Activated CD4-positive, alpha-beta T cell treated with anti-CD3 and anti-CD28 coated beads, Interleukin-10, Interleukin-2, amounts not matched to agents 100 ng/mL and 50 ng/mL, durations not matched to agents 16 hours and 8 hours (primary cell): ENCODE results near the gene MPZL2.

ENCODE experiments used
- DNase-seq: peaks from one replicate; pipeline ENCODE4 v3.0.0-alpha.2; 2020

Gene MPZL2

GRCh38 chr11:118283037-118283636 is 19.0 kb upstream of the MPZL2 start:
- no peak for DNase-seq

DNA sequence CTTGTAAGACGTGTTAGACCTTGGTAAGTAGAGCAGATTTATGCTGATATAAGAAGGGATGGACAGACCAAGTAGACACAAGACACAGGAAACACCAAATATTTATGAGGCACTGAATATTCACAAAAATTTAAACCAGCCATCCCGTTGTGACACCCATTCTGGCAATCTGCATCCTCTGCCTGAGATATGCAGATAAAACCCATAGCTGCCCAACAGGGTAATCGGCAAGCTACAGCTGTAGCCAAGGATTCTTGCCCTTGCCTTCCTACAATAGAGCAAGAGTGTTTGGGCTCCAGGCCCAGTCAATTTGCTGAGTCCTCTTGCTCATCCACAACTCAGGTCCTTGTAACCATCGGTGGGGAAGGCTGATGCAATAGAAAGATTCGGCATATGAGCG is 18.5 kb upstream of the MPZL2 start:
- DNase-seq, result no peak

DNA sequence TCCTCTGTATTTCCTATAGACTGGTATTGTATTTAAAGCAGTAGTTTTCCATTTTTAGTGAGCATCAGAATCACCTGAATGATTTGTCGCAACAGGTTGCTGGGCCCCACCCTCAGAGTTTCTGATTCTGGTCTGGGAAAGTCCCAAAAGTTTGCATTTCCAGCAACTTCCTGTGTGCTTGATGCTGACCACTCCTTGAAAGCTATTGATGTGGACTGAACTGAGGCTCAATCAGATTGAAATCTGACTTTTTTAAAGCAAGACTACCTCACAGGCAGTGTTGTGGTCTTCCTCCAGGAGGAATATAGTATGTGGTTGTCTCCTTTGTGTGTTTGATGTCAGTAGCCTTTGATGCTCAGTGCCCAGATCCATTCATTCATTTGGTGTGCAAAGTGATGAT is 17.2 kb upstream of the MPZL2 start:
- peak; percentile 48 for DNase-seq

GRCh38 chr11:118277312-118277711 is 13.2 kb upstream of the MPZL2 start:
- peak; percentile 45 for DNase-seq

GRCh38 chr11:118276422-118276821 is 12.3 kb upstream of the MPZL2 start:
- DNase-seq, result no peak

DNA sequence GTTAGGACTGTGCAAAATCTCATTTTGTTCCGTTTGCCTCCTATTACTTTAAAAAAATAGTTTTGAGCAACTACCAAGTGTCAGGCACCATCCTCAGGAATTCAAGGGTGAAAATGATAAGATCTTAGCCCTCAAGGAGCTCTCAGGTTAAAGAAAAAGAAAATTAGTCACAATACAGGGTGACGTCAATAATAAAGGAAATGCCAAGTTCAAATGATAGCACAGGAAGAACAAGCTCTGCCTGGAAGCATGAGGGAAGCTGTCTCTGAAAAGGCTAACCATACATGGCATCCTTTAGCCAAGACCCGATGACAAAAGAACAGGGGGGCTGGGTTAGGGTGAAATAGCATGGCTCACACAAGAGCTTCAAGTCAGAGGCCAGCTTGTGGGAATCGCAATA is 11.1 kb upstream of the MPZL2 start:
- DNase-seq, result no peak

GRCh38 chr11:118274186-118274585 is 10.1 kb upstream of the MPZL2 start:
- no peak for DNase-seq

GRCh38 chr11:118272001-118272400 is 7.9 kb upstream of the MPZL2 start:
- DNase-seq, result no peak

DNA sequence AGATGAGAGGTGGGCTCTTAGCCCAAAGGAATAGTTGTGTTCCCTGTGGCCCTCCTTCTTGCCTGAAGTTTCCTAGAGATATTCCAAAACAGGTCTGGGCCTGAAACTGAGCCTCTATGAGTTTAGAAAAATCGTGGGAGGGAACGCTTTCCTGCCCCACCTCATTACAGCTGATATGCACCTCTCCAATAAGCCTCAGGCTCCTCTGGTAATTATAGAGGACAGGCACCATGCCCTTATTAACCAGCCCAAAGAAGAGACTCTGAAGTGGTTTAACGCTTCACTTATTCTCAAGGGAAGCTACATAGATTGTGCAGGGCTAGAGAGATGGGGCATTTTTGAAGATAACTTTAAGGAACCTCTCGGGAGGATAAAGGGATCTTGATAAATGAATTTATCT is 3.4 kb upstream of the MPZL2 start:
- DNase-seq, result no peak

GRCh38 chr11:118265954-118266353 is 1.9 kb upstream of the MPZL2 start:
- no peak for DNase-seq

DNA sequence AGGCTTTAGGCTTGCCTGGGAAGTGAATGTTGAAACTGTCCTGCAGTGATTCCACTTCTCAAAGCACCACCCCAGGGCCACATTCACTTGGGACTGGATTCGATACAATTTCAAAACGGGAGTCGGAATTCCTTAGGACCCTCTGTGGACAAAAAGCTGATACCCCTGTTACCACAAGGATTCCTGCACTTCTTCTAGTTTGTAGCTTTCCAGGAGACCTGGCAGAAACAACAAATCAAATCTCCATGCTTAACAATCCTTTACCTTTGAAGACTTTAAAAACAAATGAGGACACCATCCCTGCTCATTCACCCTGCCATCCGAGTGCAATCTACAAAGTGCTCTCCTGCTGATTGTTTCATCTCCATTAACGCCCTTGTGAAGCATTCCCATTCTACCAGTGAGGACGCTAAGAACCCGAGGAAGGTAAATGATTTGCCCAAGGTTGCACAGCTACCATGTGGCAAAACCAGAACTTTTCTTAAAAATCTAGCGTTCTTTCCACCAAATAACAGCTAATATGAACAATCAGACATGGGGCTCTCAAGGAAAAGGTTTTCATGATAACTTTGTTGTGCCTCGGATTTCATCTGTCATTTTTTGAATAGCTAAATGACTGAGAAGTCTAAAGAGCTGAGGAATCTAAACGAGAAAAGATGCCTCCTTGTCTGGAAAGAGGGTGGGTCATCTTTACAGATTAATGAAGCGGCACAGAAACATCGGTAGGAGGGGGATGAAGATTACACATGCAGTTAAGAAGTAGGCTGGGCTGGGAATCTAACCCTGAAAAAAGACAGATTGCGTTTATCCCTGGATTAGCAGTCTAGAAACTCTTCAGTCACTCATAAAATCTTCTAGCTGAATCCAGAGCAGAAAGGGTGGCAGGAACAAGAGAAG is 720 bp upstream of the MPZL2 start:
- no peak for DNase-seq

DNA sequence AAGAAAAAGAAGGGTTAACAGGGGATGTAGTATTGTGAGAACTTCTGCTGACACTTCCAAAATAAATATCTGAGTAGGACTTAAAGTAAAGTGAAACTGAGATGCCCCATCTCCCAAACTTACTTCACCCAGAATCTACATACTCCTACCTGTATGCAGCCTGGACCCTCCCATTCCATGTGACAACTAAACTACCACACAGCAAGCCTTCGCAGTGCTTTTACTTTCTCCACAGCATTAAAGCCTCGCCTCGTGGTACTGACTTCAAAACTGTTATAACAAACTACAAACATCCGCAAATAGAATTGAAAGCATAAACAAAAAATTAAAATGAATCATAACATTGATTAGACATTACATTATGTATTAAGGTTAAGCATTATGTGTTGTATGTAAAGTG is 985 bp downstream of the MPZL2 start:
- DNase-seq, result no peak

DNA sequence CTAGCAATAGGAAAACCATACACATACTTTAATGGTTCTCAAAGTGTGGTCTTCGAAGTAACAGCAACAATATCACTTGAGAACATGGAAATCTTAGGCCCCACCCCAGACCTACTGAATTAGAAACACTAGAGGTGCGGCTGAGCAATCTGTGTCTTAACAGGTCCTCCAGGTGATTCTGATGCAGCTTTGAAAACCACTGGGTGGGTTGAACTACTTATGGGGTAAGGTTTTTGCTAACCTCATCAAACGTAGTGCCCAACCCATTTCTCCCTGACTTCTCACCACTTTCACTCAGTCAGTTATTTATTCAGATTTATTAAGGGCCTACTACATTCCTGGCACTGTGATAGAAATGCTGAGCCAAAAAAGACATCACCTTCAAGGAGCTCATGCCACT is 3.7 kb downstream of the MPZL2 start:
- no peak for DNase-seq

DNA sequence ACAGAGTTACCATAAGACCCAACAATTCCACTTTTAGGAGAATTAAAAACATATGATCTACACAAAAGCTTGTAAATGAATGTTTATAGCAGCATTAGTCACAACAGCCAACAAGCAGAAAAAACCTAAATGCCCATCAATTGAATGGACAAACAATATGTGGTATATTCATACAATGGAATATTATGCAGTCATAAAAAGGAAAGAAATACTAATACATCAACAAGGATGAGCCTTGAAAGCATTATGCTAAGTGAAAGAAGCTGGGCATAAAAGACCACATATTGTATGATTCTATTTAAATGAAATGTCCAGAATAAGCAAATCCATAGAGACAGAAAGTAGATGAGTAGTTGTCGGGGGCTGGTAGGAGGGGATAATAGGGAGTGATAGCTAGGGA is 5.0 kb downstream of the MPZL2 start:
- no peak for DNase-seq

GRCh38 chr11:118258410-118258809 is 5.7 kb downstream of the MPZL2 start:
- no peak for DNase-seq

DNA sequence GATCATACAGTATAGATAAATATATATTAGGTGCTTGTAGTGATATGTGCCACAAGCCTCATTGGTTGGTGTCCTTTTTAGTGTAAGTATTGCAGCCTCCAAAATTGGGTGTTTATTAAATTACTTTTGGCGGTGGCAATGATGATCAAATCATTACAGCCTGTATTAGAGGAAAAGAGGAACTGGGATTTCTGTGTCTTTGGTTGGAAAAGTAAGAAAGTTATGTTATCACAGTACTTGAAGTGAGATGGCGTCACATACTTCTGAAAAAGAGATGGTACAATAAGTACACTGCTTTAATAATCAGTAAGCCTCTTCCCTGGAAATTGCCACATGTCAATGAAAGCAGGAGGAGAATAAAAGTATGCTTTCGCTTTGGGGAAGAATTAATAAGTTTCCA is 11.4 kb downstream of the MPZL2 start:
- DNase-seq, result no peak

- peak; percentile 87 for DNase-seq
Measured at GRCh38 chr11:118251858-118252652, 12.0 kb downstream of the MPZL2 start, which contains the start of gene MPZL3. TSS of gene MPZL3 (minus strand) at chr11:118252365. CDS start at chr11:118252294, 71 bp downstream.

GRCh38 chr11:118247041-118247440 is 17.1 kb downstream of the MPZL2 start:
- DNase-seq, result peak; percentile 54

GRCh38 chr11:118245936-118246562 is 18.0 kb downstream of the MPZL2 start:
- no peak for DNase-seq

- no peak for DNase-seq
Measured at GRCh38 chr11:118243993-118244762, 19.9 kb downstream of the MPZL2 start.

DNA sequence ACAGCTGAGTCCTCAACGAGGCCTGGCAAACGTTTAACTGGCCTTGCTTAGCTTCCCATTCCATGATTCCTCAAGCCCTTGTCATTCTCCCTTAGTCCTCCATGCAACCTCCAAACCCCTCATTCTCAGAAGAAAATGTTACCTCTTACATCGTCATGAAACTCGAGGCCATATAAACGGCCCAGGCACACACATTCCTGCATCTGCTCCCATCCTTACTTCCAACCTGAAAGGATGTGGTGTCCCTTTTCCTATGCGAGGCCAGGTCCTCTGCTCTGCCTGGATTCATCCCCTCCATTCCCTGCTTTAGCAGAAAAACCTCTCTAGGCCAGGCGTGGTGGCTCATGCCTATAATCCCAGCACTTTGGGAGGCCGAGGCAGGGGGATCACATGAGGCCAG is 20.9 kb downstream of the MPZL2 start:
- DNase-seq, result no peak

DNA sequence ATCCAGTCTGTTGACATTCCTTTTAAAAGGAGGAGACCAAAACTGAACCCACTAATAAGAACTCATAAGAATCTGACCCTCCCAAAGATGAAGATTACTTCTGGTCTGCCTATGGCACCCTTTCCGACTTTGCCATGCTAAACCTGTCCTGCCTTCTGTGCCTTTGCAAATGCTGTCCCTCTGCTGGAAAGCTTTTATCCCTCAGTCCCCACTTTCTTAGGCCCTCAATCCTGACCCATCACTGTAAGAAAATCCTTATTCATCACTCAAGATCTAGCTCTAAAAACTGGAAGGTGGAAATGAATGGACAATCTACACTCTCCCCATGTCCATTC is 22.4 kb downstream of the MPZL2 start:
- no peak for DNase-seq
